Kidney tubule cell (primary cell): Measurements from ENCODE around the gene LMAN1.

Source experiments
- DNase-seq: peaks from one replicate; pipeline ENCODE4 v3.0.0-alpha.2; 2018; ENCODE audit warnings: low spot score

The LMAN1 gene

GRCh38 chr18:59360381-59360780, 1.3 kb upstream of the LMAN1 start:
- no peak for DNase-seq

DNA sequence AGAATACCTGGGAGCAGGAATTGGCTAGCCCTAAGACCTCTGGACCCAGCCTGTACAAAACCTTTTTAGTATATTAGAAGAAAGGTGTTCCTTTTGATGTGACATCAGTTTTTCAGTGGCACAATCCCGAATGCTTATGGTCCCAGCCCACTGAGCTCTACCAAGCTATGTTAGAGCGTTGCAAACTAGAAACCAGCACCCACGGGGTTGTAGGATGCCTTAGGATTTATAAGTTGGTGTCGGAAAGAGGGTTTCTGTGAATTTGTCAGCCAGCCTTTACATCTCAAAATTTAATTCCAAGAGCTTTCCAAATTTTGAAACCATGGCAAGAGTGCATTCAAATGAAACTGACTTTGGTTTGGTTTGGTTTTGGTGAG, 499 bp upstream of the LMAN1 start:
- DNase-seq = no peak

- no peak for DNase-seq
Measured at GRCh38 chr18:59358414-59358711, 702 bp downstream of the LMAN1 start.

DNA sequence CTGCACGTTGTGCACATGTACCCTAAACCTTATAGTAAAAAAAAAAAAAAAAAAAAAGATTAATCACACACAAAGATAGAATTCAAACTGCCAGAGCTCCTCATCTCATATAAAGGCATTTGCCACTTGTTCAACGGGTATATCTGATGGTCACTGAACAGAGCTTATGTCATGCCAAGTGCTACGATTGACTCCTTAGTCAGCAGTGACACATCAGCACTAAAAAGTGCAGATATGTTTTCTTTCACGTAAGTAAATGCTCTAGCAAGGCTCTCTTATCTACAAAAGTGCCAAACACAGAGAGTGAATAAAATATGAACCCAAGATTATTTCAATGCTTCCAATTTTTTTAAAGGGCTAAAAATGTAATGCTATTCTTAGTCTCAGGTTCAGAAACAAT, 1.1 kb downstream of the LMAN1 start:
- DNase-seq = peak; percentile 85

DNA sequence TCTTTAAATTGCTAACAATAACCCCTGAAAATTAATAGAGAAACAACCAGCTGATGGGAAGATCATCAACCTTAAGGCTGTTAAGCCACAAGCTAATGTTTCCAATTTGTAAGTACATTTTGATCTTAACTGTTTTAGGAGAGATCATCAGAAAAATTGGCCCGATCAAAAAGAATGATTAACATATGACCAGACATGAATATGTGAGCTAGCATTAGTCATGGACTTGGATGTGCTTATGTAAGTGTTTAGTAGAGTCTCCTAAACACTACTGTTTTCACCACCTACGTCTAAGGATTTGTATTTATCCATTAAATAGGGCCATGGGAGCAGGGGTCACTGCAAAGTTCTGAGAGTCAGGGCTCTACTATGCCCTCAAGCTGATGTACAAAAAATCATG, 4.3 kb downstream of the LMAN1 start:
- peak; percentile 33 for DNase-seq

DNA sequence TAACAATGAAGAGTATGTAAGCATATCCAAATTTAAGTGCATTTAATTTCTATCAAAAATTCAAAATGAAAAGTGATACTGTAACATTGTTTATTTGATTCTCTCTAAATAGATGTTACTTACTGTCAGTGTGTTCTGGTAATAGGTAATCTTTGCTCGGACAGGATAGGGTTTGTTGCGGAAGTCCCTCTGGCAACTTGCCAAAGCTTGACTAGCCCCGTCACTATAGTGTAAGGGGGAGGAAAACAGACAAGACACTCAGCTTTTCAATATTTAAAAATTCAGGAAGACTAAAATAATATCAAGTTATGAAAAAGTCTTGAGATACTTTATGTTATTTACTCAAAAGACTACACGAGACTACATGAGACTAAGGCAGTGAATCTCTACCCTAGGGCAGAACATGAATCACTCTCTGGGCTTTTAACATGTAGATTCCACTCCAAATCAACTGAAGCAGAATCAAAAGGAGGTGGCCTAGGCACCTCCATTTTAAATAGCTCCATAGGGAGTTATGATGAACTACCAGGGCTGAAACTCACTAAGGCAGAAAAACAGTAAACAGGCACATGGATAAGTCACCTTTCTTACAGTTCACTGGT, 5.9 kb downstream of the LMAN1 start:
- peak; percentile 39 for DNase-seq

GRCh38 chr18:59352250-59352855, 6.7 kb downstream of the LMAN1 start:
- DNase-seq = no peak

DNA sequence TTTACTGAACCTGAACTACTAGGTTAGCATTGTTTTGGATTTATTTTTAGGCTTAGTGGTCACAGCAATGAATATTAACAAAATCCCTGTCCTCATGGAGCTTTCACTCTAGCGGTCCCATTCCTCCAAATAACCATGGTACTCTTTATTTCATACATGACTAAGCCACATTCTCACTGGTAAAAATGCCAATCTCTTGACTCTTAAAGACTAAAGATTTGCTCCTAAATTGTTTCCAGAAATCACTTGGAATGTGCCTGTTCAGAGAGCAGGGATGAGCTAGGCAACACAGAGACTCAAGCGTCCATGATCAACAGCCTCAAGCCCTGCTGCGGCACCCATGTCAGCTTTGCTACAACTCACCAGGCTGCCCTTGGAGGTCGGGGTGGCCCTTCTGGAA, 13.5 kb downstream of the LMAN1 start:
- DNase-seq = peak; percentile 33

- DNase-seq = peak; percentile 18
Measured at GRCh38 chr18:59344996-59345395, 14.1 kb downstream of the LMAN1 start.

- no peak for DNase-seq
Measured at GRCh38 chr18:59343926-59344325, 15.1 kb downstream of the LMAN1 start.

- no peak for DNase-seq
Measured at GRCh38 chr18:59340817-59341216, 18.2 kb downstream of the LMAN1 start.

- no peak for DNase-seq
Measured at GRCh38 chr18:59340312-59340711, 18.8 kb downstream of the LMAN1 start.

DNA sequence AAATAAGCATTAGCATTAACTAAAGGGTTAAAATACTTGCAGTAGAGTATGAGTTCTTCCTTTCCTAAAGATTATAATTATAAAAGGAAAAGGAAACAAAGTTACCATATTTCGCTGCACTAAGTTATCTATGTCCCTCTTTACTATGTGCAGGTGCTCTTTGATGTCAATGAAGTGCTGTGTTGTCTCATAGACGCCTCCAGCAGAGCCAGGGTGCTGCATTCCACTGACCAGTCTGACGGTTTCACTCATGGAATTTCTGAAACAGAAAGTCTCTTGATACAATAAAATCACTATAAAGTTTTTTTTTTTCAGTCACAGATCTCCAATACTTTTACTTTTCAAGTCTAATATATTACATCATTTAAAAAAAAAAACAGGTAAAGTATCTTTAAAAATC, 26.1 kb downstream of the LMAN1 start:
- DNase-seq = no peak

GRCh38 chr18:59328683-59329082, 30.4 kb downstream of the LMAN1 start:
- DNase-seq = no peak

- DNase-seq = no peak
Measured at GRCh38 chr18:59325965-59326364, 33.1 kb downstream of the LMAN1 start.

DNA sequence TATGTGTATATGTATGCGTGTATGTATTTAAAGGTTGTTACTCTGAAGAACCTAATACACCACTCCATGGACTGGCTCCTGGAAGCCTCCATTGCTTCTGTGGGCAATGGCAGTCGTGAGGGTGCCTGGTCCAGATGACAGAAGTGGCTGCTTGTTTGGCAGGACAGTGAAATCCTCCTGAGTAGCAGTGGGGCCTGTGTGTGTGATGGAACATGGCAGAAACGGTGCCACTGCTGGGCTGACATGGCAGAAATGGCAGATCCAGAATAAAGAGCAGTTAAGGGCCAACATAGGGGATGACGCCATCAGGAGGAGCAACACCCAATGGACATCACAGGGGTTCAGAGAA, 34.5 kb downstream of the LMAN1 start:
- no peak for DNase-seq

- peak; percentile 97 for DNase-seq
Measured at GRCh38 chr18:59323931-59324622, 35.0 kb downstream of the LMAN1 start.

DNA sequence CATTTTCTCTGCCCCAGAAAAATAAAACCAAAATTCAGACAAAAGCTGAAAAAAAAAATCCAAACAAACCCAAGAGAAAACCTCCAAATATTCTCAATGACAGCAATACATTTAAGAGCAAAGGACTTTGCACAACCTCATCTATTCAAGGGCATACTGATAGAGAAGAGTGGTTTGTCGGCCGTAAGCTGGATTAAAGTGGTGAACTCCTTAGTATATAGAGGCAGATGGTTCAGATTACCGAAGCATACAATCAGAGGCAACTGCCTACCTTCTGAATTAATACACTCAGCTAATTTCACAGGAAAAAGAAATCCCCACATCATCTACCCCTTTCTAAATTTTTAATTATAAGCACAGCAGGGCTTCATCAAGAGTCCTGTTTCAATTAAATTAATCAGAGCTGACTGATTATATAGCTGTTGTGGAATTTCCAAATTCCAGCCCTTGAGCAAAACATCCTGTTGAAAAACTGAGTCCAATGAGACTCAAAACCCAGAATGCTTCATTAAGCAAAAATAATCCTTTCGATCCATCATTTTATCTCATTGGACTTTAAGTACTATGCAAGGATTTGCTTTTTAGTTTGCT, 40.5 kb downstream of the LMAN1 start, which contains the start of gene CPLX4:
TSS of gene CPLX4 (minus strand) at position 190 of the 591 bp plus-strand sequence. CDS start at position 3, 187 bp downstream.
- no peak for DNase-seq

DNA sequence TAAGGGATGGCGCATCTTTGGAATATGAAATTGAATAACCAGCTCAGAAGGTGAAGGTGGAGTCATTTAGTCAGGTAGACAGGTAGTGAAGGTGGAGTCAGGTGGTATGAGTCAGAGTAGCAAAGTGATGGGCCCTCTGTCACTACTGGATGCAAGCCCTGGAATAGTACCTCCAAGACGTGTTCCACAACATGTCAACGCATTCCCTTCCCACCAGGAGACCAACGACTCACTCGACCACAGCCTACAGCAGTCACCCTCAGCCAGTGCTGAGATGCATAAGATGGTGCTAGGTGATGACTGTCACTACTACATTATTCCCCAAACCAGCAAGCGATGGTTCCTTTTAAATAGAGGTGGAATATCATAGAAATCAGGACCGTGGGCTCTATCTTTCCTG, 47.4 kb downstream of the LMAN1 start:
- DNase-seq = peak; percentile 80

DNA sequence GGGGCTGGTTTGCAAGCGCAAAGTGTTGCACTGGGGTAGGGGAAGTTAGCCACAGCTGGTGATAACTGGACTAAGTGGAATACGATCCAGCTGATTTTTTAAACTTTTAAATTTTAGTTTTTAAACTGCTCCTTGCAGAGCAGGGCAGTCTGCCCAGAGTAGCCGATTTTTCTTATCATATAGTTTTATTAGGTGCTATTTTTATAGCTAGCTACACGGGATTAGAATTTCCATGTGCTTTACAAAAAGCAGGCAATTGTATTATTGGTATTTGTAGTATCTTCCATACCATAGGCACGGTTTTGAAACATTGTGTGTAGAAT, 50.2 kb downstream of the LMAN1 start:
- no peak for DNase-seq

- peak; percentile 69 for DNase-seq
Measured at GRCh38 chr18:59308248-59308937, 50.7 kb downstream of the LMAN1 start.

DNA sequence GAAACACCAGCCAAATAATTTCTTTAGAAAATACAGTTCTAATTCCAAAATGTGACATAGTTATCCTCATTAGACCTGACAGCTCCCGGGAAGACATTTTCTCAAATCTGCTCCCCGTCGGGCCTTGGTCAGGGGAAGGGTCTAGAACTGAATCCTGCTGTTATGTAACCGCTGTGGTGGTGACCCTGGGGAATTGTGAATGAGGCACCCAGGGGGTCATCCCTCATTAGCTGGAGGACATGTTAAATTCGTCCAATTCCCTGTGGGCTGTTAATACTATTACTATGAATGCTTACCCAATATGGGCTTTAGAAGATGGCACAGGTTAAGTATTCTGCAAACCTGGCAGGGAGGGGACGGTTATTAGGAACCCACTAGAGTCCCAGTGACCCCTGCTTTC, 52.4 kb downstream of the LMAN1 start:
- DNase-seq = no peak

- DNase-seq = no peak
Measured at GRCh38 chr18:59305295-59305694, 53.8 kb downstream of the LMAN1 start.
